ENCODE results near the gene SUN5. TPM values are rescaled to one million over a fixed set of nuclear protein-coding genes. Genes with fewer than 3 reads are reported as not detected.
"Not testable (repeated sequence)": the region's sequence is repeated elsewhere in the genome, so short reads cannot be mapped to it uniquely, and the experiment has no call there.

Gene SUN5
- total RNA-seq, 4 donors from 2014 or later = not detected

- ATAC-seq (ENCODE audit: low FRiP score) (no peak), DNase-seq (ENCODE audit: low spot score) (no peak)
- TF ChIP-seq CTCF (IDR thresholded peaks at IDR 0.05) = no peak
Observed at GRCh38 chr20:32963176-32963575, 41.1 kb downstream of the SUN5 start.

- DNase-seq (ENCODE audit: low spot score); ATAC-seq (ENCODE audit: low FRiP score): not testable (repeated sequence)
Observed at GRCh38 chr20:32962646-32963045, 41.6 kb downstream of the SUN5 start.

- no peak for TF ChIP-seq CTCF (IDR thresholded peaks at IDR 0.05)
- ATAC-seq (ENCODE audit: low FRiP score) (no peak), DNase-seq (ENCODE audit: low spot score) (no peak)
Observed at GRCh38 chr20:32962053-32962452, 42.2 kb downstream of the SUN5 start.

- DNase-seq (ENCODE audit: low spot score) = no peak
- TF ChIP-seq CTCF (IDR thresholded peaks at IDR 0.05) = no peak
- no peak for ATAC-seq (ENCODE audit: low FRiP score)
Observed at GRCh38 chr20:32960849-32961731, 43.1 kb downstream of the SUN5 start.

- no peak for ATAC-seq (ENCODE audit: low FRiP score)
- DNase-seq (ENCODE audit: low spot score) = no peak
- no peak for TF ChIP-seq CTCF (IDR thresholded peaks at IDR 0.05)
Observed at GRCh38 chr20:32960222-32960518, 44.1 kb downstream of the SUN5 start.

- DNase-seq (ENCODE audit: low spot score) (no peak), ATAC-seq (ENCODE audit: low FRiP score) (no peak)
- TF ChIP-seq CTCF (IDR thresholded peaks at IDR 0.05) = no peak
Observed at GRCh38 chr20:32959351-32960221, 44.6 kb downstream of the SUN5 start.

GRCh38 chr20:32958574-32958973 lies 45.7 kb downstream of the SUN5 start:
- ATAC-seq (ENCODE audit: low FRiP score) (no peak), DNase-seq (ENCODE audit: low spot score) (no peak)
- no peak for TF ChIP-seq CTCF (IDR thresholded peaks at IDR 0.05)
